ENCODE measurements around the gene EYA2. TPM values are rescaled to one million over a fixed set of nuclear protein-coding genes. Genes with fewer than 3 reads are reported as not detected.

EYA2 gene
- total and polyA plus RNA-seq, 2 donors (not counting 3 experiments of a cell fraction or from before 2014, with no cell fraction given): not detected

DNA sequence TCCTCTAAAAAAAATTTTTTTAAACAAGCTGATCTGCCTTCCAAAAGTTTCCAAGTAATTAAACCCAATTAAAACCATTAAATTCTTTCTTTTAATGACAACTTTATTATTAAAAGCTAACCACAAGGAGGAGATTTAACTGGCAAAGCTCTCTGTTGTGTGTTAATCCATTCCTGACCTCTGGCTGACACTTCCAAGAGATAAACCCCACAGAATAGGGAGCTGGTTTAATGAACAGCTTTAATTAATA is 230.8 kb downstream of the EYA2 start:
- Histone ChIP-seq H3K27me3 (ENCODE audit: control insufficient read depth in 2 of 2, insufficient read depth in 2 of 2, low read length in 2 of 2) (no peaks in the 10 kb centered on the region), H3K9me1 (replicated peaks; ENCODE audit: control insufficient read depth, extremely low read depth, insufficient read depth, low read length) (no peaks in the 10 kb centered on the region), H3K27ac (ENCODE audit: insufficient read depth, low read depth, low read length) (no peak overlapping the region), H3K79me2 (ENCODE audit: control insufficient read depth, insufficient read depth, low read length) (no peaks in the 10 kb centered on the region), H2AFZ (ENCODE audit: low read depth, low read length) (no peak overlapping the region), H4K20me1 (replicated peaks; ENCODE audit: control insufficient read depth, extremely low read depth, insufficient read depth, low read length) (no peaks in the 10 kb centered on the region), H3K4me3 (replicated peaks in 1 of 3; ENCODE audit: insufficient read depth in 1 of 3, low read depth in 1 of 3, low read length in 3 of 3) (no peak overlapping the region), H3K4me2 (ENCODE audit: insufficient read depth, low read length) (no peak overlapping the region), H3K9me3 (replicated peaks; ENCODE audit: control insufficient read depth, insufficient read depth, low read length) (no peaks in the 10 kb centered on the region), H3K4me1 (ENCODE audit: control insufficient read depth, extremely low read depth, insufficient read depth, low read length) (no peaks in the 10 kb centered on the region), H3K36me3 (ENCODE audit: control insufficient read depth in 2 of 2, extremely low read depth in 1 of 2, insufficient read depth in 2 of 2, low read length in 2 of 2) (no peaks in the 10 kb centered on the region), H3K9ac (replicated peaks; ENCODE audit: extremely low read depth, insufficient read depth, low read length) (no peak overlapping the region)
- dilution Hi-C loops (cut with MboI; ENCODE audit: extremely low pct_ligation_motif_present, low sequenced_read_pairs): no loop called here
- DNase-seq (ENCODE audit: low read depth, low spot score) (no peak), FAIRE-seq (no peak)
- CTCF ChIA-PET: interaction anchor here (0.7 to 1.2 kb wide), 2 partner anchors 25 to 1268 kb away, joined by 3 read pairs; no protein-coding TSS in a partner anchor
- POLR2A ChIA-PET: no interaction called here
- intact Hi-C loops (cut with micrococcal nuclease): no loop called here
- BruUV-seq (replicated peaks): no TSS peak
- TF ChIP-seq EZH2 (IDR thresholded peaks at IDR 0.05; ENCODE audit: borderline replicate concordance, low read depth, low read length, severe bottlenecking): no peak
- no peak for TF ChIP-seq POLR2AphosphoS5 (IDR thresholded peaks at IDR 0.05; ENCODE audit: insufficient read depth, low read depth, low read length)
- no peak for TF ChIP-seq MYC (IDR thresholded peaks at IDR 0.05; ENCODE audit: low read depth, low read length)
- TF ChIP-seq GATA2 (IDR thresholded peaks at IDR 0.05; ENCODE audit: insufficient read depth, insufficient read length, low read depth, low read length): no peak

- ChIA-PET POLR2A (no interaction called here), CTCF (interaction anchor here (1.2 kb wide), 1 partner anchor 25 kb away, joined by 3 read pairs; no protein-coding TSS in a partner anchor)
- Histone ChIP-seq H3K79me2 (ENCODE audit: control insufficient read depth, insufficient read depth, low read length) (no peaks in the 10 kb centered on the region), H3K4me3 (replicated peaks in 1 of 3; ENCODE audit: insufficient read depth in 1 of 3, low read depth in 1 of 3, low read length in 3 of 3) (no peak overlapping the region), H4K20me1 (replicated peaks; ENCODE audit: control insufficient read depth, extremely low read depth, insufficient read depth, low read length) (no peaks in the 10 kb centered on the region), H3K9me3 (replicated peaks; ENCODE audit: control insufficient read depth, insufficient read depth, low read length) (no peaks in the 10 kb centered on the region), H2AFZ (ENCODE audit: low read depth, low read length) (no peak overlapping the region), H3K36me3 (ENCODE audit: control insufficient read depth in 2 of 2, extremely low read depth in 1 of 2, insufficient read depth in 2 of 2, low read length in 2 of 2) (no peaks in the 10 kb centered on the region), H3K4me1 (ENCODE audit: control insufficient read depth, extremely low read depth, insufficient read depth, low read length) (no peaks in the 10 kb centered on the region), H3K27me3 (ENCODE audit: control insufficient read depth in 2 of 2, insufficient read depth in 2 of 2, low read length in 2 of 2) (no peaks in the 10 kb centered on the region), H3K9ac (replicated peaks; ENCODE audit: extremely low read depth, insufficient read depth, low read length) (no peak overlapping the region), H3K27ac (ENCODE audit: insufficient read depth, low read depth, low read length) (no peak overlapping the region), H3K4me2 (ENCODE audit: insufficient read depth, low read length) (no peak overlapping the region), H3K9me1 (replicated peaks; ENCODE audit: control insufficient read depth, extremely low read depth, insufficient read depth, low read length) (no peaks in the 10 kb centered on the region)
- dilution Hi-C loops (cut with MboI; ENCODE audit: extremely low pct_ligation_motif_present, low sequenced_read_pairs) (no loop called here), intact Hi-C loops (cut with micrococcal nuclease) (no loop called here)
- no TSS peak for BruUV-seq (replicated peaks)
- DNase-seq (ENCODE audit: low read depth, low spot score) (no peak), FAIRE-seq (no peak)
- TF ChIP-seq POLR2A (IDR thresholded peaks at IDR 0.05; ENCODE audit: low read depth, low read length) (no peak), GATA2 (IDR thresholded peaks at IDR 0.05; ENCODE audit: insufficient read depth, insufficient read length, low read depth, low read length) (no peak), CTCF (IDR thresholded peaks at IDR 0.05; ENCODE audit: extremely low read depth in 1 of 2, insufficient read depth in 1 of 2, low read depth in 1 of 2, low read length in 2 of 2) (no peak), JUN (IDR thresholded peaks at IDR 0.05; ENCODE audit: borderline replicate concordance, insufficient read depth, insufficient read length, low read depth) (no peak), EZH2 (IDR thresholded peaks at IDR 0.05; ENCODE audit: borderline replicate concordance, low read depth, low read length, severe bottlenecking) (no peak), FOS (IDR thresholded peaks at IDR 0.05; ENCODE audit: borderline replicate concordance, insufficient read depth, low read length) (no peak)
- TF ChIP-seq, protein P1, sequence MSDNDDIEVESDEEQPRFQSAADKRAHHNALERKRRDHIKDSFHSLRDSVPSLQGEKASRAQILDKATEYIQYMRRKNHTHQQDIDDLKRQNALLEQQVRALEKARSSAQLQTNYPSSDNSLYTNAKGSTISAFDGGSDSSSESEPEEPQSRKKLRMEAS (IDR thresholded peaks at IDR 0.05; ENCODE audit: insufficient read depth, insufficient read length): no peak
Measured at GRCh38 chr20:47125758-47126591, 231.3 kb downstream of the EYA2 start.

Data from endothelial cell of umbilical vein (primary cell).